Measurements from ENCODE around the gene LRRC49.

GRCh38 chr15:70866982-70867641 is 25.5 kb upstream of the LRRC49 start:
- TF ChIP-seq CTCF (IDR thresholded peaks at IDR 0.05; ENCODE audit: low read depth, low read length, poor library complexity, severe bottlenecking) (no peak), EZH2phosphoT487 (IDR thresholded peaks at IDR 0.05; ENCODE audit: borderline replicate concordance, low read length) (no peak)
